ENCODE results near the gene NR6A1. TPM values are rescaled to one million over a fixed set of nuclear protein-coding genes. Genes with fewer than 3 reads are reported as not detected.

NR6A1 gene
- total and polyA plus RNA-seq, 2 of the 13 experiments (the other 11 are each of a cell fraction or from before 2014, with no cell fraction given): 28.1 to 31.5 TPM

GRCh38 chr9:124623966-124624734 is 147.0 kb downstream of the NR6A1 start:
- H3K79me2 ChIP-seq (ENCODE audit: insufficient read depth, low read length): no peaks in the 10 kb centered on the region
- H2AFZ ChIP-seq (ENCODE audit: low read length): no peak overlapping the region
- in situ Hi-C loops (cut with HindIII; ENCODE audit: extremely low pct_ligation_motif_present, low pct_unique_long_range_greater_than_20kb): no loop called here
- H3K36me3 ChIP-seq (replicated peaks in 1 of 2; ENCODE audit: control insufficient read depth in 1 of 2, insufficient read depth in 2 of 2, low read length in 2 of 2): no peaks in the 10 kb centered on the region
- no peak overlapping the region for H3K4me3 ChIP-seq (replicated peaks in 1 of 3; ENCODE audit: insufficient read depth in 1 of 3, low read depth in 2 of 3, low read length in 3 of 3)
- 94% methylated on average over 7 of the region's 7 CpGs for WGBS (ENCODE audit: low lambda C conversion rate)
- ATAC-seq (no peak), DNase-seq (ENCODE audit: low spot score) (no peak), FAIRE-seq (no peak)
- no peaks in the 10 kb centered on the region for H3K27me3 ChIP-seq (ENCODE audit: control insufficient read depth in 1 of 2, insufficient read depth in 2 of 2, low read length in 2 of 2)
- H3K9ac ChIP-seq (ENCODE audit: insufficient read depth, low read depth, low read length): no peak overlapping the region
- H3K27ac ChIP-seq (ENCODE audit: extremely low read length, insufficient read depth, low read length): no peak overlapping the region
- intact Hi-C loops (cut with micrococcal nuclease; ENCODE audit: unreplicated experiment): no loop called here
- H4K20me1 ChIP-seq (ENCODE audit: insufficient read depth, low read length): no peaks in the 10 kb centered on the region
- POLR2A ChIA-PET: no interaction called here
- CTCF ChIA-PET (ENCODE audit: low intra/inter-chr PET ratio, low total read pairs): no interaction called here
- no peaks in the 10 kb centered on the region for H3K9me3 ChIP-seq (ENCODE audit: low read length)
- peaks cover 10% of the 10 kb centered on the region; the same call in 1 of the 2 replicates for H3K4me1 ChIP-seq (ENCODE audit: insufficient read depth, low read length)
- TF ChIP-seq KAT7 (CRISPR knock-in tag; IDR thresholded peaks at IDR 0.05; ENCODE audit: borderline replicate concordance): no peak
- no peak for TF ChIP-seq IKZF4 (CRISPR knock-in tag; IDR thresholded peaks at IDR 0.05; ENCODE audit: borderline replicate concordance, low read depth, not compliant biosample characterization)
- TF ChIP-seq ZNF687 (CRISPR knock-in tag; IDR thresholded peaks at IDR 0.05): no peak
- TF ChIP-seq MED13 (CRISPR knock-in tag; IDR thresholded peaks at IDR 0.05): no peak
- TF ChIP-seq TIGD3 (CRISPR knock-in tag; IDR thresholded peaks at IDR 0.05; ENCODE audit: borderline replicate concordance): no peak
- no peak for TF ChIP-seq ZNF3 (CRISPR knock-in tag; IDR thresholded peaks at IDR 0.05)
- TF ChIP-seq TFE3 (CRISPR knock-in tag; IDR thresholded peaks at IDR 0.05): no peak
- BruUV-seq (replicated peaks): no TSS peak
- no peak overlapping the region for H3K4me2 ChIP-seq (ENCODE audit: low read depth, low read length)
